GM06990 (cell line): ENCODE measurements around the gene SLC25A22.

ENCODE experiments used
- DNase-seq: peaks from one replicate; pipeline ENCODE4 v3.0.0-alpha.2; 2011; ENCODE audit not compliant: insufficient read length; ENCODE audit errors: extremely low read depth
- H3K27me3 ChIP-seq: replicated peaks from 2 replicates; pipeline ENCODE4 v1.6.0; 2011; ENCODE audit warnings: low read length; ENCODE audit not compliant: control insufficient read depth, insufficient read depth
- H3K36me3 ChIP-seq: 2 replicates; pipeline ENCODE4 v1.5.1; 2011; ENCODE audit warnings: low read length; ENCODE audit not compliant: control insufficient read depth, insufficient read depth
- H3K4me3 ChIP-seq: replicated peaks from 2 replicates; pipeline ENCODE4 v1.5.1; 2011; ENCODE audit warnings: low read depth, mild to moderate bottlenecking, control low read depth, low read length
- TF ChIP-seq, protein P1 (sequence below): IDR thresholded peaks from 2 replicates; pipeline ENCODE4 v1.5.1; 2011; ENCODE audit warnings: low read length, control low read depth, mild to moderate bottlenecking, inconsistent platforms; ENCODE audit not compliant: insufficient read depth, poor library complexity, severe bottlenecking

The SLC25A22 gene

DNA sequence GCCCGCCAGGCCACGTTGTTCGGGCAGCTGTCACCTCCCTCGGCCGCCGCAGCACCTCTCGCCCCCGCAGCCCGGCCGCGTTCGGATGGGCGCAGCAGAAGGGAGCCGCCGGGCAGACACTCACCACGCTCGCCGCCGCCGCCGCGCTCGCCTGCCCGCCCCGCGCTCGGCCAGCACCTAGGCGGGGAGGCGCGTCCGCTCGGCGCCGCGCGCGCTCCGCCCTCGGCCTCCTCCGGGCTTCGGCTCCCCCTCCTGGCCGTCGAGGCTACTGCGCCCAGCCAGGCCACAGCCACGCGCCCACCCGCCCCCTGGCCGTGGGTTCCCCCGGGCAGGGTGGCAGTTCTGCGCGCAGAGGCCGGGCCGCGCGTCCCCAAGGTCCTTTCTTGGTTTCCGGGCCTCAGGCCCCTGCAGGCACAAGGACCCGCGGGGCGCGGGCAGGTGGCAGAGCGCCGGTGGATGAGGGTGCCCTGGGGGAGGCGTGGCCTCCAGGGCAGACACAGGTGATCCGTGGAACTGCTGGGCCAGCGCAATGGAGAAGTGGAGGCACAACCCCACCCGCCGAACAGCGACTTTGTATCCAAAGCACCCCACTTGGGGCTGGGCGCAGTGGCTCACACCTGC is at the start of gene SLC25A22:
TSS of gene SLC25A22 (minus strand) at position 189 of the 621 bp plus-strand sequence. CDS start 3,275 bp downstream, outside the sequence.
- H3K36me3 ChIP-seq = peaks cover 22% of the 10 kb centered on the region
- peak; percentile 89 for DNase-seq
- TF ChIP-seq, protein P1, sequence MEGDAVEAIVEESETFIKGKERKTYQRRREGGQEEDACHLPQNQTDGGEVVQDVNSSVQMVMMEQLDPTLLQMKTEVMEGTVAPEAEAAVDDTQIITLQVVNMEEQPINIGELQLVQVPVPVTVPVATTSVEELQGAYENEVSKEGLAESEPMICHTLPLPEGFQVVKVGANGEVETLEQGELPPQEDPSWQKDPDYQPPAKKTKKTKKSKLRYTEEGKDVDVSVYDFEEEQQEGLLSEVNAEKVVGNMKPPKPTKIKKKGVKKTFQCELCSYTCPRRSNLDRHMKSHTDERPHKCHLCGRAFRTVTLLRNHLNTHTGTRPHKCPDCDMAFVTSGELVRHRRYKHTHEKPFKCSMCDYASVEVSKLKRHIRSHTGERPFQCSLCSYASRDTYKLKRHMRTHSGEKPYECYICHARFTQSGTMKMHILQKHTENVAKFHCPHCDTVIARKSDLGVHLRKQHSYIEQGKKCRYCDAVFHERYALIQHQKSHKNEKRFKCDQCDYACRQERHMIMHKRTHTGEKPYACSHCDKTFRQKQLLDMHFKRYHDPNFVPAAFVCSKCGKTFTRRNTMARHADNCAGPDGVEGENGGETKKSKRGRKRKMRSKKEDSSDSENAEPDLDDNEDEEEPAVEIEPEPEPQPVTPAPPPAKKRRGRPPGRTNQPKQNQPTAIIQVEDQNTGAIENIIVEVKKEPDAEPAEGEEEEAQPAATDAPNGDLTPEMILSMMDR = peak; percentile 47
- peak within 1 kb of the TSS; percentile 91 for H3K4me3 ChIP-seq
- H3K27me3 ChIP-seq = no peaks in the 10 kb centered on the region

DNA sequence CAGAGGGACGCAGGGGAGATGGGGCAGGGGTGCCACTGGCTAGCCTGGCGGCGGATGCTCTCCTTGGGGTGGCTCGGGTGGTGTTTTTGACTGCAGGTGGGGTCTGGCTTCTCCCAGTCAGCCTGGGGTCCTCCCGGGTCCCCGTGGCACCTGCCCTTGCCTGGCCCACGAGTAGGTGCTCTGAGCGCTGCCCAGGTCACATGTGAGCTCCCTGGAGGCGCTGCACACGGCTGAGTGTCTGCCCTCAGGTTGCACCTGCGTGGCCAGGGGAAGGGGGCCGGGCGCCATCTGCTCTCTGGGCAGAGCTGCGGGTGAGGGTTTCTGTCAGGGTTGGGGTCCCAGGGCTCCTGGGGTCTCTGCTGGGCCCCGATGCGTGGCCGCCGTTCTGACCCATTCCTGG is 49.8 kb upstream of the SLC25A22 start:
- Histone ChIP-seq H3K27me3 (no peaks in the 10 kb centered on the region; the same call in 1 of the 2 replicates), H3K4me3 (no peak overlapping the region), H3K36me3 (no peaks in the 10 kb centered on the region)
- TF ChIP-seq, protein P1 = no peak
- DNase-seq = no peak

DNA sequence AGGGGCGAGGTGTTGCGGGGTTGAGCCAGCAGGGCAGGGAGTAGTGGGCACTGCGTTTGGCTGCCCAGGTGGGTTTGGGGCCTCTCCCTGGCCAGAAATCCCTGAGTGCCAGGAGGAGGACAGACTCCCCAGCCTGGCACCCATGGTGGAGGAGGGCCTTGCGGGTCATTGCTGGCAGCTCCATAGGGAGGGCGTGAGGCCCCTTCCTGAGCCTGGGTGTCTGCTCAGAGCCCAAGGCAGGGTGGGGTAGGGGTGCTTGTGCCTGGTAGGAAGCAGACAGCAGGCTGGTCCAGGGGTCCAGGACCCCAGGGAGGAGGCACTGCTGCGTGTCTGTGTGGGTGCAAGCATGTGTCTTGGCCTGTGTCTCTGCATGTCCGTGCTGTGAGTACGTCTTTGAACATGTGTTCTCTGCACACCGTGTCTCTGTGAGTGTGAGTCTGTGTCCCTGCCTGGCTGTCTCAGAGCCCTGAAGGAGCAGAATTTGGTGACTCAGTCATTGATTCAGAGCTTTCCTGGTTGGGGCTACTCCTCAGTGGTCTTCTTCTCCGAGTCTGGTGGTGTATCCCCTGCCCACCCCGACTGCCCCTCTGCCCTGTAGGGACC is 48.5 kb upstream of the SLC25A22 start:
- DNase-seq = no peak
- Histone ChIP-seq H3K4me3 (no peak overlapping the region), H3K27me3 (no peaks in the 10 kb centered on the region; the same call in 1 of the 2 replicates), H3K36me3 (no peaks in the 10 kb centered on the region)
- TF ChIP-seq, protein P1 = no peak

DNA sequence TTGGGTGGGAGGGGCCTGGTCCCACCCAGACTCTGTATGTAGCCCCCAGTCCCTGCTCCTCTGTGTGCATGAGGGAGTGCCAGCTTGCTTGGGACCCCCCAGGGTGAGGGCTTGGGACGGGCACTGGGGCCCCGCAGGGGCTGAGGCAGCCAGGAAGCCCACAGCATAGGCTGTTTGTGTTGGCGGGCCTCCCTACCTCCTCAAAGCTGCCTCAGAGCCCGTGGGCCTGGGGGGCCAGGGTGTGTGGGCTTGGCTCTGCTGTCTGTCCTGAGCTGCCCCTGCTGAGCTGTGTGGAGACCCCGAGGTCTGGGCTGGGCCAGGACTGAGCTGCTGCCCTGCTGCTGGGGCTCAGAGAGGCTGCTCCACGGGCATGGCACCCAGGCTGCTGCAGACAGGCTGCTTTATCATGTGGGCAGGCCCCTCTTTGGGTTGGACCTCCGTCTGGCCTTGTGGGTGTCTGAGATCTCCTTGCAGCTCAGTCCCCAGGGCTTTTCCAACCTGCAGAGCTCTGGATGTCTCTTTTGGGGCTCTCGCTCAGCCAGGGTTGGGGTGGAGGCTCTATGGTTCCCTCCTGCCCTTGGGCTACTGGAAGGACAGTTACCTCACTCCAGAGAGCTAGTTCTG is 47.9 kb upstream of the SLC25A22 start:
- TF ChIP-seq, protein P1 = no peak
- DNase-seq = no peak
- H3K4me3 ChIP-seq = no peak overlapping the region
- H3K27me3 ChIP-seq = no peaks in the 10 kb centered on the region
- H3K36me3 ChIP-seq = no peaks in the 10 kb centered on the region; the same call in 1 of the 2 replicates

DNA sequence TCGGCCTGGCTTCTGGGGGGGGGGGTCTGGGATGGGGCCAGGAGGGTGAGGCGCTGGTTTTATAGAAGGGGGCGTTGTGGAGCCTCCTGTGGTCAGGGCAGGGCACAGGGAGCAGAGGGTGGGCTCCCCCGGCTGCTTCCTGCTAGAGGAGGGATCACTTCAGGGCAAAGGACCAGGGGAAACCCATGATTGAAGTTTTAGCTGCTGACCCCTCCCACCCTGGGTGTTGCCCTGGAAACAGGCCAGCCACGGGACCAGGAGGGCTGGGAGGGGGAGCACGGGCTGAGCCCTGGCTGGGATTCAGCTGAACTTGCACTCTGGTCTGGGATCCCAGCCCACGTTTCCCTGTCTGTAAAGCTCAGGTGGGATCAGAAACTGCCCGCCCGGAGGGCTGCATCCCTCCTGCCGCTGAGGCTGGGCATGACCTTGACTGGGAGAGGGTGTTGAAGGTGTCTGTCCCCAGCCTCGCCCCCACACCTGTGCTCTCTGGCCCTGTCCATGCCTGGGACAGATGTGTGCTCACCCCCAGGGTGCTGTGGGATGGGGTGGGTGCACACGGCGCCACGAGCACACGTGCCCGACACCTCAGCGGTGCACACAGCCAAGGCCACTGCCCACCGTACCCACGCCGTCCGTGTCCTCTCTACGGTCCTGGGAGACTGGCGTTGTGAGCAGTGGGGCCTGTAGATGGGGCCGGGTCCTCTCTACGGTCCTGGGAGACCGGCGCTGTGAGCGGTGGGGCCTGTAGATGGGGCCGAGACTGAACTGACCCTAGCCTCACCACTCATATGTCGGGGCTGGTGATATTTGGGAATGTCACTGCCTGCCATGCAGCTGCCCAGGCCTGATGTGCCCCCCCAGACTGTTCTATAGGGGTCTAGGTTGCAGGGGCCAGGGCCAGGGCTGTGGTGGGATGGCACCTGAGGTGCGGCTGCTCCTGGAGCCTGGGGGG is 46.9 kb upstream of the SLC25A22 start:
- DNase-seq = no peak
- TF ChIP-seq, protein P1 = no peak
- H3K4me3 ChIP-seq = no peak overlapping the region
- H3K27me3 ChIP-seq = no peaks in the 10 kb centered on the region
- H3K36me3 ChIP-seq = peaks cover 4% of the 10 kb centered on the region
